HepG2 (cell line): ENCODE measurements around the gene CHTF8. TPM values are rescaled to one million over a fixed set of nuclear protein-coding genes. Genes with fewer than 3 reads are reported as not detected.

Experiments
- ATAC-seq: fragments of 200-7000 bp; cut with Tn5 transposase; 3 replicates; pipeline ENCODE4 v1.9.1; 2020; ENCODE audit warnings: mild to moderate bottlenecking, moderate library complexity
- BruUV-seq: library from RNA; stranded (reverse); fragments of 400-500 nt; replicated peaks from 2 replicates; lab custom pipeline; 2021; lab: Mats Ljungman, UMichigan
- CTCF ChIA-PET: fragments of 300-600 bp; formaldehyde crosslinking; extraction: SDS; loops from one replicate; lab custom pipeline; 2021; ENCODE audit warnings: low total read pairs, inconsistent platforms, low intra/inter-chr PET ratio; lab: Yijun Ruan, JAX
- POLR2A ChIA-PET: fragments of 350-600 bp; sonication (Branson Sonifier 250); formaldehyde crosslinking; loops from one replicate; lab custom pipeline; 2020; ENCODE audit warnings: antibody characterized with exemption, inconsistent platforms; lab: Yijun Ruan, JAX
- DNase-seq: peaks from one replicate; pipeline ENCODE4 v3.0.0-alpha.2; 2015; ENCODE audit warnings: low spot score
- FAIRE-seq: peaks from 3 replicates; lab custom pipeline; 2011; peaks lifted over from hg19 to GRCh38; lab: Jason Lieb, UNC
- H2AFZ ChIP-seq: one replicate; pipeline ENCODE4 v1.6.1; 2011; ENCODE audit warnings: low read length, inconsistent platforms
- H3K27ac ChIP-seq: fragments of 300-600 bp; 3 replicates; pipeline ENCODE4 v1.8.0; 2011; ENCODE audit warnings: mixed run types, mild to moderate bottlenecking, mixed read lengths, low read length, inconsistent platforms; ENCODE audit not compliant: insufficient read depth; ENCODE audit errors: extremely low read length
- H3K27me3 ChIP-seq, 2 experiments: fragments of 200-600 bp in 1 of 2; 2 replicates in 1 of 2; 3 replicates in 1 of 2; pipeline versions ENCODE4 v1.6.0 to v1.8.0; 2011; ENCODE audit warnings: low read length in 2 of 2, mild to moderate bottlenecking in 2 of 2, moderate library complexity in 2 of 2, inconsistent platforms in 1 of 2; ENCODE audit not compliant: insufficient read depth in 2 of 2, control insufficient read depth in 1 of 2
- H3K36me3 ChIP-seq, 2 experiments: fragments of 200-600 bp in 1 of 2; replicated peaks in 1 of 2; 2 replicates in 1 of 2; 3 replicates in 1 of 2; pipeline versions ENCODE4 v1.5.1 to v1.8.0; 2011; ENCODE audit warnings: low read length in 2 of 2, inconsistent platforms in 1 of 2; ENCODE audit not compliant: insufficient read depth in 2 of 2, control insufficient read depth in 1 of 2
- H3K4me1 ChIP-seq: 2 replicates; pipeline ENCODE4 v1.5.1; 2012; ENCODE audit warnings: low read length, inconsistent platforms; ENCODE audit not compliant: insufficient read depth
- H3K4me2 ChIP-seq: 2 replicates; pipeline ENCODE4 v1.6.0; 2011; ENCODE audit warnings: low read depth, low read length, inconsistent platforms
- H3K4me3 ChIP-seq, 3 experiments: fragments of 200-600 bp in 1 of 3; sonication (generic), shearing (Covaris generic) in 1 of 3; replicated peaks in 1 of 3; 2 replicates each; pipeline ENCODE4 v1.5.1; 2011 to 2016; ENCODE audit warnings: low read length in 3 of 3, inconsistent platforms in 2 of 3, low read depth in 2 of 3, mild to moderate bottlenecking in 2 of 3, control low read depth in 1 of 3, mixed read lengths in 1 of 3; ENCODE audit not compliant: insufficient read depth in 1 of 3
- H3K79me2 ChIP-seq: one replicate; pipeline ENCODE4 v1.6.1; 2011; ENCODE audit warnings: low read length, inconsistent platforms; ENCODE audit not compliant: insufficient read depth
- H3K9ac ChIP-seq: 2 replicates; pipeline ENCODE4 v1.6.0; 2011; ENCODE audit warnings: mild to moderate bottlenecking, low read depth, low read length, inconsistent platforms; ENCODE audit not compliant: insufficient read depth
- H3K9me3 ChIP-seq: 2 replicates; pipeline ENCODE4 v1.5.1; 2012; ENCODE audit warnings: mild to moderate bottlenecking, low read length
- H4K20me1 ChIP-seq: 2 replicates; pipeline ENCODE4 v1.6.0; 2011; ENCODE audit warnings: inconsistent platforms, mild to moderate bottlenecking, low read length, moderate library complexity; ENCODE audit not compliant: insufficient read depth
- CTCF ChIP-seq: sonication (generic); formaldehyde crosslinking; IDR thresholded peaks from 2 replicates; pipeline ENCODE4 v1.5.0; 2020; ENCODE audit warnings: mild to moderate bottlenecking, missing genetic modification reagents, moderate library complexity
- DNMT1 ChIP-seq: sonication (generic); formaldehyde crosslinking; IDR thresholded peaks from 2 replicates; pipeline ENCODE4 v1.5.1; 2020; ENCODE audit warnings: mild to moderate bottlenecking, missing genetic modification reagents
- KDM2A ChIP-seq: sonication (generic); formaldehyde crosslinking; IDR thresholded peaks from 2 replicates; pipeline ENCODE4 v1.4.0; 2020; ENCODE audit warnings: low read depth, missing genetic modification reagents, borderline replicate concordance
- MAFG ChIP-seq: sonication (generic); formaldehyde crosslinking; IDR thresholded peaks from 2 replicates; pipeline ENCODE4 v1.5.1; 2020; ENCODE audit warnings: mild to moderate bottlenecking, missing genetic modification reagents
- NRL ChIP-seq: sonication (generic); formaldehyde crosslinking; IDR thresholded peaks from 2 replicates; pipeline ENCODE4 v1.5.0; 2020; ENCODE audit warnings: missing genetic modification reagents, mild to moderate bottlenecking, moderate library complexity, borderline replicate concordance
- ONECUT2 ChIP-seq: sonication (generic); formaldehyde crosslinking; IDR thresholded peaks from 2 replicates; pipeline ENCODE4 v1.4.0; 2020; ENCODE audit warnings: missing genetic modification reagents
- RAD21 ChIP-seq: fragments of 450-650 bp; formaldehyde crosslinking; IDR thresholded peaks from 2 replicates; pipeline ENCODE4 v1.5.0; 2020; ENCODE audit warnings: mild to moderate bottlenecking
- SALL1 ChIP-seq: sonication (generic); formaldehyde crosslinking; IDR thresholded peaks from 2 replicates; pipeline ENCODE4 v1.8.0; 2022; ENCODE audit warnings: mild to moderate bottlenecking, missing genetic modification reagents
- SMC3 ChIP-seq: IDR thresholded peaks from 2 replicates; pipeline ENCODE4 v1.6.1; 2011; ENCODE audit warnings: low read length, improper control_type of control experiment
- STAG1 ChIP-seq: sonication (generic); formaldehyde crosslinking; IDR thresholded peaks from 2 replicates; pipeline ENCODE4 v1.4.0; 2020; ENCODE audit warnings: missing genetic modification reagents
- ZFP37 ChIP-seq: sonication (generic); formaldehyde crosslinking; IDR thresholded peaks from 2 replicates; pipeline ENCODE4 v1.4.0; 2020; ENCODE audit warnings: missing genetic modification reagents, borderline replicate concordance
- ZNF331 ChIP-seq: sonication (generic); formaldehyde crosslinking; IDR thresholded peaks from 2 replicates; pipeline ENCODE4 v1.4.0; 2020; ENCODE audit warnings: missing genetic modification reagents
- ZNF33B ChIP-seq: sonication (generic); formaldehyde crosslinking; IDR thresholded peaks from 2 replicates; pipeline ENCODE4 v1.5.1; 2020; ENCODE audit warnings: mild to moderate bottlenecking, missing genetic modification reagents
- ZNF607 ChIP-seq: sonication (generic); formaldehyde crosslinking; IDR thresholded peaks from 2 replicates; pipeline ENCODE4 v1.5.1; 2020; ENCODE audit warnings: missing genetic modification reagents, mild to moderate bottlenecking, borderline replicate concordance
- WGBS: methylation state at CpG from one replicate; pipeline ENCODE4 v1.1.6; 2017; ENCODE audit warnings: low lambda C conversion rate; 5-methylcytosine and 5-hydroxymethylcytosine counted together
- in situ Hi-C: cut with HindIII; loops from 2 replicates; pipeline ENCODE4 v1.10.0; 2017; ENCODE audit warnings: low pct_unique_long_range_greater_than_20kb; ENCODE audit not compliant: extremely low pct_ligation_motif_present
- intact Hi-C: fragments of 100-400 bp; cut with micrococcal nuclease; formaldehyde crosslinking; loops from one replicate; pipeline ENCODE4 v1.10.0; 2022; ENCODE audit not compliant: unreplicated experiment
- polyA plus RNA-seq, 8 experiments: library from polyadenylated mRNA; depleted of rRNA in 3 of 8; stranded (reverse) in 7 of 8; unstranded in 1 of 8; fragments of >200 nt; fragmentation: Illumina TruSeq in 4 of 8; extraction: Trizol in 4 of 8; gene quantifications; 2 replicates each; pipeline versions ENCODE4 v1.2.1 to v1.2.3, GENCODE V29; 2011 to 2016; ENCODE audit warnings: low read depth in 4 of 8, missing spikeins in 1 of 8, mixed read lengths in 1 of 8; ENCODE audit not compliant: insufficient read depth in 1 of 8
- total RNA-seq, 5 experiments: library from RNA; depleted of rRNA; stranded (reverse); fragments of >200 nt; fragmentation: Illumina TruSeq; extraction: Trizol; gene quantifications; 2 replicates each; pipeline ENCODE4 v1.2.3, GENCODE V29; 2016; ENCODE audit warnings: low read depth in 1 of 5
- TF ChIP-seq, protein P1 (sequence below): sonication (generic); formaldehyde crosslinking; IDR thresholded peaks from 2 replicates; pipeline ENCODE4 v1.4.0; 2020; ENCODE audit warnings: mild to moderate bottlenecking, missing genetic modification reagents

The CHTF8 gene
- total and polyA plus RNA-seq, 2 of the 13 experiments (the other 11 are each of a cell fraction or from before 2014, with no cell fraction given): 37.2 to 67.5 TPM

GRCh38 chr16:69084289-69084688 lies 48.1 kb downstream of the CHTF8 start:
- H3K9me3 ChIP-seq: no peaks in the 10 kb centered on the region
- no peaks in the 10 kb centered on the region for H3K27me3 ChIP-seq
- H3K4me3 ChIP-seq: no peak overlapping the region
- ATAC-seq: no peak
- H3K4me1 ChIP-seq: peaks cover 8% of the 10 kb centered on the region
- WGBS: 82% methylated on average over 2 of the region's 2 CpGs
- no peaks in the 10 kb centered on the region for H4K20me1 ChIP-seq
- intact Hi-C loops: no loop called here
- no peak overlapping the region for H3K27ac ChIP-seq
- no peaks in the 10 kb centered on the region for H3K79me2 ChIP-seq
- H2AFZ ChIP-seq: no peak overlapping the region
- no peaks in the 10 kb centered on the region; a peak in 1 of 5 replicates for H3K36me3 ChIP-seq
- in situ Hi-C loops: no loop called here
- CTCF ChIA-PET: no interaction called here
- FAIRE-seq: no peak
- TF ChIP-seq ZFP37: no peak
- TF ChIP-seq ONECUT2 (CRISPR knock-in tag): no peak
- TF ChIP-seq ZNF33B (CRISPR knock-in tag): no peak
- TF ChIP-seq, all 625 proteins: peak for 0
- TSS peak; percentile 50 for BruUV-seq
- Histone ChIP-seq H3K9ac (no peak overlapping the region), H3K4me2 (no peak overlapping the region)
- no peak for DNase-seq
- POLR2A ChIA-PET: no interaction called here

DNA sequence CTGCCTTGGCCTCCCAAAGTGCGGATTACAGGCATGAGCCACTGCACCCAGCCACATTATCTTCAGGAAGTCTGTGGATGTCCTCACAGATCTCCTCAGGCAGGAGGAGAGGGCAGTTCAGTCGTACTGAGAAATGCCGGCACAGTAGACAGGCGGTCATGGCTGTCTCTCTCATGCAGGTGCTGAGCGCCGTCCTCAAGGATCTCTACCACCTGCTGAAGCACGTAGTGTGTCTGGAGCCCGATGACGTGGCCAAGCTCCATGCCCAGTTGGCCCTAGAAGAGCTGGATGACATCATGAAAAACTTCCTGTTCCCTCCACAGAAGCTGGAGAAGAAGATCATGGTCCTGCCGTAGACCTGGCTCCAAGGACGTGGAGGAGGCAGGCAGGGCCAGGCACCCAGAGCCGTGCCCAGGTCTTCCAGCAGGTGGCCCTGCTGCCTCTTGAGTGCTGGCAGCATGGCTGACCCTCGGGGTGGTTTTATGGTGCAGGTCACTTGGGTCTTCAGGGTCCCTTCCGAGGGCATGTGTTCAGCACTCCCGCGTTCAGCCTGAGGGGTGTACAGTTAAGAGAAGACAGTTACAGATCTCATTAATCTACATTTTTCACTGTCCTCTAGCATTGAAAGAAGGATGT lies 49.0 kb downstream of the CHTF8 start:
- Histone ChIP-seq H3K9ac (no peak overlapping the region), H3K36me3 (no peaks in the 10 kb centered on the region; a peak in 1 of 5 replicates), H3K27me3 (no peaks in the 10 kb centered on the region), H2AFZ (no peak overlapping the region), H3K4me2 (no peak overlapping the region), H3K4me3 (no peak overlapping the region), H3K27ac (no peak overlapping the region), H3K79me2 (no peaks in the 10 kb centered on the region), H4K20me1 (no peaks in the 10 kb centered on the region), H3K4me1 (peaks cover under 1% of the 10 kb centered on the region; the same call in 1 of the 2 replicates), H3K9me3 (no peaks in the 10 kb centered on the region)
- no TSS peak for BruUV-seq
- in situ Hi-C loops (no loop called here), intact Hi-C loops (loop anchor here (1.0 kb wide), 1 partner anchor 41 kb away; no protein-coding TSS in a partner anchor)
- ChIA-PET CTCF (no interaction called here), POLR2A (no interaction called here)
- WGBS: 88% methylated on average over 16 of the region's 16 CpGs
- FAIRE-seq: no peak
- no peak for DNase-seq
- peak; percentile 91 for ATAC-seq
- TF ChIP-seq MAFG (CRISPR knock-in tag) (no peak), DNMT1 (CRISPR knock-in tag) (0 out of 2 replicates have a peak, but pooled peaks have one; percentile 21), SMC3 (peak; percentile 31; the same call in 1 of the 2 replicates), NRL (CRISPR knock-in tag) (0 out of 2 replicates have a peak, but pooled peaks have one; percentile 20), STAG1 (CRISPR knock-in tag) (peak; percentile 65), KDM2A (0 out of 2 replicates have a peak, but pooled peaks have one; percentile 22), SALL1 (CRISPR knock-in tag) (0 out of 2 replicates have a peak, but pooled peaks have one; percentile 24), ZNF607 (CRISPR knock-in tag) (no peak), CTCF (CRISPR knock-in tag) (peak; percentile 71), RAD21 (CRISPR knock-in tag) (peak; percentile 61; the same call in 1 of the 2 replicates), ZNF331 (CRISPR knock-in tag) (0 out of 2 replicates have a peak, but pooled peaks have one; percentile 28)
- TF ChIP-seq, protein P1, sequence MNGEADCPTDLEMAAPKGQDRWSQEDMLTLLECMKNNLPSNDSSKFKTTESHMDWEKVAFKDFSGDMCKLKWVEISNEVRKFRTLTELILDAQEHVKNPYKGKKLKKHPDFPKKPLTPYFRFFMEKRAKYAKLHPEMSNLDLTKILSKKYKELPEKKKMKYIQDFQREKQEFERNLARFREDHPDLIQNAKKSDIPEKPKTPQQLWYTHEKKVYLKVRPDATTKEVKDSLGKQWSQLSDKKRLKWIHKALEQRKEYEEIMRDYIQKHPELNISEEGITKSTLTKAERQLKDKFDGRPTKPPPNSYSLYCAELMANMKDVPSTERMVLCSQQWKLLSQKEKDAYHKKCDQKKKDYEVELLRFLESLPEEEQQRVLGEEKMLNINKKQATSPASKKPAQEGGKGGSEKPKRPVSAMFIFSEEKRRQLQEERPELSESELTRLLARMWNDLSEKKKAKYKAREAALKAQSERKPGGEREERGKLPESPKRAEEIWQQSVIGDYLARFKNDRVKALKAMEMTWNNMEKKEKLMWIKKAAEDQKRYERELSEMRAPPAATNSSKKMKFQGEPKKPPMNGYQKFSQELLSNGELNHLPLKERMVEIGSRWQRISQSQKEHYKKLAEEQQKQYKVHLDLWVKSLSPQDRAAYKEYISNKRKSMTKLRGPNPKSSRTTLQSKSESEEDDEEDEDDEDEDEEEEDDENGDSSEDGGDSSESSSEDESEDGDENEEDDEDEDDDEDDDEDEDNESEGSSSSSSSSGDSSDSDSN (CRISPR knock-in tag): no peak
